CD4-positive, alpha-beta memory T cell (primary cell): ENCODE data around the gene SLC5A10. TPM values are rescaled to one million over a fixed set of nuclear protein-coding genes. Genes with fewer than 3 reads are reported as not detected.

Experiments
- CTCF ChIA-PET: fragments of 350-600 bp; sonication (Branson Sonifier 250); formaldehyde crosslinking; loops from one replicate; lab custom pipeline; 2021; ENCODE audit warnings: inconsistent platforms; ENCODE audit not compliant: partially characterized antibody; lab: Charles Lee
- POLR2A ChIA-PET: fragments of 350-600 bp; sonication (Branson Sonifier 250); formaldehyde crosslinking; loops from one replicate; lab custom pipeline; 2021; ENCODE audit not compliant: partially characterized antibody; lab: Charles Lee
- DNase-seq, 5 donors: peaks; one replicate each; pipeline versions ENCODE4 v3.0.0 to v3.0.0-alpha.2; 2020 to 2022; ENCODE audit warnings: mixed read lengths in 1 of 5
- H3K27ac ChIP-seq: one replicate; pipeline ENCODE4 v1.7.0; 2013; ENCODE audit warnings: low read depth, low read length
- H3K27me3 ChIP-seq: 2 replicates; pipeline ENCODE4 v1.7.0; 2013; ENCODE audit warnings: mild to moderate bottlenecking, low read length, moderate library complexity; ENCODE audit not compliant: insufficient read depth
- H3K36me3 ChIP-seq: 2 replicates; pipeline ENCODE4 v1.7.0; 2013; ENCODE audit warnings: mild to moderate bottlenecking, low read length, moderate library complexity; ENCODE audit not compliant: insufficient read depth
- H3K4me1 ChIP-seq: 2 replicates; pipeline ENCODE4 v1.7.0; 2013; ENCODE audit warnings: mild to moderate bottlenecking, low read length, moderate library complexity; ENCODE audit not compliant: insufficient read depth
- H3K4me3 ChIP-seq, 2 donors: one replicate each; pipeline ENCODE4 v1.7.0; 2013; ENCODE audit warnings: low read length in 2 of 2, mild to moderate bottlenecking in 1 of 2
- H3K9me3 ChIP-seq, 2 donors: one replicate each; pipeline ENCODE4 v1.7.0; 2013; ENCODE audit warnings: low read length in 2 of 2, control low read depth in 1 of 2; ENCODE audit not compliant: control insufficient read depth in 1 of 2
- H3K27ac Mint-ChIP-seq, 7 donors: one replicate each; pipeline ENCODE4 v1.8.0; 2020 to 2021; ENCODE audit warnings: mixed read lengths in 7 of 7, mild to moderate bottlenecking in 6 of 7, inconsistent platforms in 3 of 7, moderate library complexity in 3 of 7
- H3K27me3 Mint-ChIP-seq, 2 donors: one replicate each; pipeline ENCODE4 v1.8.0; 2020 to 2021; ENCODE audit warnings: mixed read lengths in 2 of 2
- H3K36me3 Mint-ChIP-seq, 2 donors: one replicate each; pipeline ENCODE4 v1.8.0; 2020 to 2021; ENCODE audit warnings: mixed read lengths in 2 of 2, inconsistent platforms in 1 of 2, mild to moderate bottlenecking in 1 of 2
- H3K4me1 Mint-ChIP-seq, 4 donors: one replicate each; pipeline ENCODE4 v1.8.0; 2020 to 2021; ENCODE audit warnings: mixed read lengths in 4 of 4, mild to moderate bottlenecking in 1 of 4
- H3K4me3 Mint-ChIP-seq, 8 donors: one replicate each; pipeline ENCODE4 v1.8.0; 2020 to 2021; ENCODE audit warnings: mixed read lengths in 8 of 8, mild to moderate bottlenecking in 7 of 8, moderate library complexity in 6 of 8, inconsistent platforms in 3 of 8
- H3K9me3 Mint-ChIP-seq, 8 donors: one replicate each; pipeline ENCODE4 v1.8.0; 2020 to 2021; ENCODE audit warnings: mixed read lengths in 8 of 8, mild to moderate bottlenecking in 5 of 8, inconsistent platforms in 3 of 8, moderate library complexity in 1 of 8
- intact Hi-C: fragments of 100-400 bp; cut with micrococcal nuclease; formaldehyde crosslinking; loops from one replicate; pipeline ENCODE4 v1.15.1; 2023
- polyA plus RNA-seq, 2 donors: library from polyadenylated mRNA; unstranded; fragments of 300-500 nt; fragmentation: Illumina TruSeq; gene quantifications; one replicate each; pipeline ENCODE4 v1.2.3, GENCODE V29; 2021
- total RNA-seq, 2 experiments: library from RNA; stranded (reverse); gene quantifications; one replicate each; pipeline ENCODE4 v1.2.3, GENCODE V29; 2021

Gene SLC5A10
- total and polyA plus RNA-seq, 4 experiments from 2014 or later: 0.10 to 0.11 TPM; not detected in 2

- Mint-ChIP-seq H3K9me3 (no peaks in the 10 kb centered on the region), H3K27me3 (no peaks in the 10 kb centered on the region), H3K4me3 (no peak overlapping the region), H3K4me1 (peaks cover 5 to 14% (median 12%) of the 10 kb centered on the region in 4 donors), H3K27ac (peak overlapping the region in 3 of 7 donors; percentile 10 to 75 (median 13)), H3K36me3 (peaks cover 3% of the 10 kb centered on the region in 2 donors)
- DNase-seq: no peak
- intact Hi-C loops: no loop called here
- H3K36me3 ChIP-seq: no peaks in the 10 kb centered on the region
- H3K27ac ChIP-seq: no peak overlapping the region
- peaks cover 4% of the 10 kb centered on the region for H3K4me1 ChIP-seq
- CTCF ChIA-PET: interaction anchor here (2.3 kb wide), 1 partner anchor 8 kb away, joined by 12 read pairs; no protein-coding TSS in a partner anchor
- POLR2A ChIA-PET: no interaction called here
- no peak overlapping the region for H3K4me3 ChIP-seq
- no peaks in the 10 kb centered on the region for H3K9me3 ChIP-seq
- no peaks in the 10 kb centered on the region for H3K27me3 ChIP-seq
Measured at GRCh38 chr17:18968345-18968744, 16.4 kb downstream of the SLC5A10 start.

GRCh38 chr17:18968945-18969887, 17.3 kb downstream of the SLC5A10 start:
- Mint-ChIP-seq H3K9me3 (no peaks in the 10 kb centered on the region), H3K36me3 (peaks cover 3 to 5% of the 10 kb centered on the region in 2 donors), H3K27me3 (no peaks in the 10 kb centered on the region), H3K4me1 (peaks cover 5 to 14% (median 12%) of the 10 kb centered on the region in 4 donors), H3K27ac (peak overlapping the region in 1 of 7 donors; percentile 41), H3K4me3 (no peak overlapping the region)
- H3K4me1 ChIP-seq: peaks cover 4% of the 10 kb centered on the region
- no peak overlapping the region for H3K27ac ChIP-seq
- DNase-seq: no peak
- no peak overlapping the region for H3K4me3 ChIP-seq
- intact Hi-C loops: no loop called here
- H3K36me3 ChIP-seq: no peaks in the 10 kb centered on the region
- H3K27me3 ChIP-seq: no peaks in the 10 kb centered on the region
- ChIA-PET POLR2A (no interaction called here), CTCF (interaction anchor here (2.3 kb wide), 1 partner anchor 8 kb away, joined by 12 read pairs; no protein-coding TSS in a partner anchor)
- no peaks in the 10 kb centered on the region for H3K9me3 ChIP-seq

GRCh38 chr17:18970582-18971480, 18.9 kb downstream of the SLC5A10 start:
- Mint-ChIP-seq H3K27ac (peak overlapping the region in 3 of 7 donors; percentile 35 to 78 (median 37)), H3K36me3 (peaks cover 3 to 5% of the 10 kb centered on the region in 2 donors), H3K27me3 (no peaks in the 10 kb centered on the region), H3K9me3 (no peaks in the 10 kb centered on the region), H3K4me1 (peaks cover 5 to 14% (median 11%) of the 10 kb centered on the region in 4 donors), H3K4me3 (no peak overlapping the region)
- DNase-seq: no peak
- H3K4me3 ChIP-seq: no peak overlapping the region
- no peak overlapping the region for H3K27ac ChIP-seq
- ChIA-PET CTCF (interaction anchor here (2.2 to 2.3 kb wide), 2 partner anchors 10 kb away, joined by 9 to 12 read pairs; no protein-coding TSS in a partner anchor), POLR2A (no interaction called here)
- H3K36me3 ChIP-seq: no peaks in the 10 kb centered on the region
- H3K4me1 ChIP-seq: peaks cover 4% of the 10 kb centered on the region
- intact Hi-C loops: no loop called here
- no peaks in the 10 kb centered on the region for H3K27me3 ChIP-seq
- H3K9me3 ChIP-seq: no peaks in the 10 kb centered on the region

GRCh38 chr17:18971801-18972200, 19.8 kb downstream of the SLC5A10 start:
- DNase-seq: no peak
- Mint-ChIP-seq H3K9me3 (no peaks in the 10 kb centered on the region), H3K27ac (no peak overlapping the region), H3K4me3 (no peak overlapping the region), H3K4me1 (peaks cover 5 to 14% (median 11%) of the 10 kb centered on the region in 4 donors), H3K27me3 (no peaks in the 10 kb centered on the region), H3K36me3 (peaks cover 3 to 8% of the 10 kb centered on the region in 2 donors)
- no peaks in the 10 kb centered on the region for H3K9me3 ChIP-seq
- H3K4me3 ChIP-seq: no peak overlapping the region
- no peaks in the 10 kb centered on the region for H3K27me3 ChIP-seq
- peaks cover 4% of the 10 kb centered on the region for H3K4me1 ChIP-seq
- intact Hi-C loops: no loop called here
- ChIA-PET POLR2A (no interaction called here), CTCF (interaction anchor here (2.2 kb wide), 1 partner anchor 11 kb away, joined by 9 read pairs; no protein-coding TSS in a partner anchor)
- no peak overlapping the region for H3K27ac ChIP-seq
- H3K36me3 ChIP-seq: peaks cover 5% of the 10 kb centered on the region

GRCh38 chr17:18974407-18975149, 22.6 kb downstream of the SLC5A10 start:
- no peaks in the 10 kb centered on the region for H3K9me3 Mint-ChIP-seq
- POLR2A ChIA-PET: no interaction called here

GRCh38 chr17:18975597-18975996, 23.6 kb downstream of the SLC5A10 start:
- intact Hi-C loops: no loop called here
- no peaks in the 10 kb centered on the region for H3K27me3 Mint-ChIP-seq
- peaks cover 9% of the 10 kb centered on the region for H3K36me3 ChIP-seq
- ChIA-PET CTCF (interaction anchor here (1.1 kb wide), 1 partner anchor 15 kb away, joined by 8 read pairs; no protein-coding TSS in a partner anchor), POLR2A (no interaction called here)
- H3K27ac ChIP-seq: no peak overlapping the region
- no peak overlapping the region for H3K4me3 ChIP-seq
- DNase-seq: no peak
- H3K4me1 ChIP-seq: no peaks in the 10 kb centered on the region
- H3K4me1 Mint-ChIP-seq: no peaks in the 10 kb centered on the region
- H3K4me3 Mint-ChIP-seq: no peak overlapping the region
- H3K9me3 Mint-ChIP-seq: no peaks in the 10 kb centered on the region
- H3K27me3 ChIP-seq: no peaks in the 10 kb centered on the region
- H3K36me3 Mint-ChIP-seq: peaks cover 0 to 28% of the 10 kb centered on the region in 2 donors
- H3K9me3 ChIP-seq: no peaks in the 10 kb centered on the region
- no peak overlapping the region for H3K27ac Mint-ChIP-seq

More at GRCh38 chr17:18974407-18975149, 22.6 kb downstream of the SLC5A10 start:
- no peaks in the 10 kb centered on the region for H3K27me3 Mint-ChIP-seq
- H3K36me3 Mint-ChIP-seq: peaks cover 3 to 24% of the 10 kb centered on the region in 2 donors
- peaks cover 4% of the 10 kb centered on the region for H3K4me1 ChIP-seq
- H3K9me3 ChIP-seq: no peaks in the 10 kb centered on the region
- no peak overlapping the region for H3K4me3 ChIP-seq
- H3K27me3 ChIP-seq: no peaks in the 10 kb centered on the region
- no peak overlapping the region for H3K27ac ChIP-seq
- intact Hi-C loops: no loop called here
- CTCF ChIA-PET: no interaction called here
- no peak overlapping the region for H3K4me3 Mint-ChIP-seq
- no peak for DNase-seq
- peaks cover 9% of the 10 kb centered on the region for H3K36me3 ChIP-seq
- no peak overlapping the region for H3K27ac Mint-ChIP-seq
- H3K4me1 Mint-ChIP-seq: peaks cover 4 to 10% (median 7%) of the 10 kb centered on the region in 4 donors
